Caco-2 (cell line): ENCODE results near the gene SEMA4A. TPM values are rescaled to one million over a fixed set of nuclear protein-coding genes. Genes with fewer than 3 reads are reported as not detected.

Experiments
- BruUV-seq: library from RNA; stranded (reverse); fragments of 400-500 nt; replicated peaks from 2 replicates; lab custom pipeline; 2021; lab: Mats Ljungman, UMichigan
- CTCF ChIA-PET: fragments of 300-600 bp; sonication (Branson Sonifier 250); formaldehyde crosslinking; loops from one replicate; lab custom pipeline; 2022; ENCODE audit warnings: antibody characterized with exemption; lab: Charles Lee
- POLR2A ChIA-PET: fragments of 300-600 bp; sonication (Branson Sonifier 250); formaldehyde crosslinking; loops from one replicate; lab custom pipeline; 2022; ENCODE audit warnings: antibody characterized with exemption; lab: Charles Lee
- DNase-seq, 2 experiments: peaks; one replicate each; pipeline versions ENCODE4 v3.0.0 to v3.0.0-alpha.2; 2020 to 2022
- H3K27me3 ChIP-seq: replicated peaks from 2 replicates; pipeline ENCODE4 v1.6.0; 2011; ENCODE audit warnings: low read length; ENCODE audit not compliant: control insufficient read depth, insufficient read depth
- H3K36me3 ChIP-seq: 2 replicates; pipeline ENCODE4 v1.5.1; 2011; ENCODE audit warnings: low read length; ENCODE audit not compliant: control insufficient read depth, insufficient read depth
- H3K4me1 ChIP-seq: fragments of 250-450 bp; sonication (Bioruptor Pico); 2 replicates; pipeline ENCODE4 v1.5.1; 2020; ENCODE audit warnings: mild to moderate bottlenecking
- H3K4me3 ChIP-seq: 2 replicates; pipeline ENCODE4 v1.5.1; 2011; ENCODE audit warnings: low read depth, mild to moderate bottlenecking, control low read depth, low read length
- H3K9me3 ChIP-seq: fragments of 250-450 bp; sonication (Bioruptor Pico); 2 replicates; pipeline ENCODE4 v1.5.1; 2020; ENCODE audit warnings: mild to moderate bottlenecking, moderate library complexity
- H3K27ac Mint-ChIP-seq: one replicate; pipeline ENCODE4 v1.8.0; 2022; ENCODE audit warnings: mixed read lengths; ENCODE audit not compliant: unreplicated experiment
- H3K27me3 Mint-ChIP-seq: one replicate; pipeline ENCODE4 v1.8.0; 2022; ENCODE audit warnings: mixed read lengths; ENCODE audit not compliant: insufficient read depth, unreplicated experiment
- H3K36me3 Mint-ChIP-seq: one replicate; pipeline ENCODE4 v1.8.0; 2022; ENCODE audit warnings: mild to moderate bottlenecking, mixed read lengths; ENCODE audit not compliant: insufficient read depth, unreplicated experiment
- H3K4me1 Mint-ChIP-seq: one replicate; pipeline ENCODE4 v1.8.0; 2022; ENCODE audit warnings: low read depth, mixed read lengths; ENCODE audit not compliant: unreplicated experiment
- H3K4me3 Mint-ChIP-seq: one replicate; pipeline ENCODE4 v1.8.0; 2022; ENCODE audit warnings: mild to moderate bottlenecking, moderate library complexity, mixed read lengths; ENCODE audit not compliant: unreplicated experiment
- H3K9me3 Mint-ChIP-seq: one replicate; pipeline ENCODE4 v1.8.0; 2022; ENCODE audit warnings: mixed read lengths; ENCODE audit not compliant: unreplicated experiment
- intact Hi-C: fragments of 100-400 bp; cut with micrococcal nuclease; formaldehyde crosslinking; loops from one replicate; pipeline ENCODE4 v1.10.0; 2022; ENCODE audit not compliant: unreplicated experiment
- total RNA-seq: library from RNA; stranded (reverse); gene quantifications from 2 replicates; pipeline ENCODE4 v1.2.3, GENCODE V29; 2022
- TF ChIP-seq, protein P1 (sequence below), 2 experiments: fragments of 200-600 bp in 1 of 2; IDR thresholded peaks; 1 replicate in 1 of 2; 2 replicates in 1 of 2; pipeline versions ENCODE4 v1.5.1 to v1.8.0; 2011 to 2022; ENCODE audit warnings: antibody characterized with exemption in 1 of 2, control low read depth in 1 of 2, inconsistent platforms in 1 of 2, low read depth in 1 of 2, low read length in 1 of 2, mild to moderate bottlenecking in 1 of 2, moderate library complexity in 1 of 2; ENCODE audit not compliant: insufficient read depth in 1 of 2, severe bottlenecking in 1 of 2, unreplicated experiment in 1 of 2

The SEMA4A gene
- total RNA-seq, 1 experiment from 2014 or later, result 0.52 TPM

GRCh38 chr1:156167536-156167935, 14.2 kb downstream of the SEMA4A start:
- H3K4me1 Mint-ChIP-seq, result no peaks in the 10 kb centered on the region
- intact Hi-C loops, result no loop called here
- ChIA-PET CTCF (no interaction called here), POLR2A (no interaction called here)
- no peaks in the 10 kb centered on the region for H3K36me3 Mint-ChIP-seq
- H3K36me3 ChIP-seq, result no peaks in the 10 kb centered on the region
- no peak overlapping the region for H3K4me3 ChIP-seq
- H3K4me1 ChIP-seq, result no peaks in the 10 kb centered on the region
- H3K9me3 Mint-ChIP-seq, result peaks cover 6% of the 10 kb centered on the region
- H3K27me3 Mint-ChIP-seq, result no peaks in the 10 kb centered on the region
- peaks cover 2% of the 10 kb centered on the region; the same call in 1 of the 2 replicates for H3K9me3 ChIP-seq
- BruUV-seq, result no TSS peak
- DNase-seq, result no peak
- TF ChIP-seq, protein P1, sequence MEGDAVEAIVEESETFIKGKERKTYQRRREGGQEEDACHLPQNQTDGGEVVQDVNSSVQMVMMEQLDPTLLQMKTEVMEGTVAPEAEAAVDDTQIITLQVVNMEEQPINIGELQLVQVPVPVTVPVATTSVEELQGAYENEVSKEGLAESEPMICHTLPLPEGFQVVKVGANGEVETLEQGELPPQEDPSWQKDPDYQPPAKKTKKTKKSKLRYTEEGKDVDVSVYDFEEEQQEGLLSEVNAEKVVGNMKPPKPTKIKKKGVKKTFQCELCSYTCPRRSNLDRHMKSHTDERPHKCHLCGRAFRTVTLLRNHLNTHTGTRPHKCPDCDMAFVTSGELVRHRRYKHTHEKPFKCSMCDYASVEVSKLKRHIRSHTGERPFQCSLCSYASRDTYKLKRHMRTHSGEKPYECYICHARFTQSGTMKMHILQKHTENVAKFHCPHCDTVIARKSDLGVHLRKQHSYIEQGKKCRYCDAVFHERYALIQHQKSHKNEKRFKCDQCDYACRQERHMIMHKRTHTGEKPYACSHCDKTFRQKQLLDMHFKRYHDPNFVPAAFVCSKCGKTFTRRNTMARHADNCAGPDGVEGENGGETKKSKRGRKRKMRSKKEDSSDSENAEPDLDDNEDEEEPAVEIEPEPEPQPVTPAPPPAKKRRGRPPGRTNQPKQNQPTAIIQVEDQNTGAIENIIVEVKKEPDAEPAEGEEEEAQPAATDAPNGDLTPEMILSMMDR (IDR thresholded peaks at IDR 0.05; ENCODE audit: insufficient read depth in 1 of 2, low read depth in 1 of 2, low read length in 1 of 2, severe bottlenecking in 1 of 2, unreplicated experiment in 1 of 2), result no peak
- H3K4me3 Mint-ChIP-seq, result no peak overlapping the region
- no peak overlapping the region for H3K27ac Mint-ChIP-seq
- no peaks in the 10 kb centered on the region for H3K27me3 ChIP-seq

GRCh38 chr1:156172696-156173470, 19.5 kb downstream of the SEMA4A start:
- peaks cover 7% of the 10 kb centered on the region for H3K4me1 ChIP-seq
- H3K4me3 ChIP-seq, result no peak overlapping the region
- DNase-seq, result no peak
- H3K4me1 Mint-ChIP-seq, result peaks cover 17% of the 10 kb centered on the region
- H3K36me3 Mint-ChIP-seq, result no peaks in the 10 kb centered on the region
- no peaks in the 10 kb centered on the region for H3K9me3 ChIP-seq
- TF ChIP-seq, protein P1 (IDR thresholded peaks at IDR 0.05; ENCODE audit: insufficient read depth in 1 of 2, low read depth in 1 of 2, low read length in 1 of 2, severe bottlenecking in 1 of 2, unreplicated experiment in 1 of 2), result no peak
- H3K27me3 Mint-ChIP-seq, result no peaks in the 10 kb centered on the region
- no peaks in the 10 kb centered on the region for H3K9me3 Mint-ChIP-seq
- BruUV-seq, result no TSS peak
- no peaks in the 10 kb centered on the region for H3K27me3 ChIP-seq
- ChIA-PET POLR2A (interaction anchor here (0.6 kb wide), 1 partner anchor 27 kb away, joined by 3 read pairs; no protein-coding TSS in a partner anchor), CTCF (interaction anchor here (1.1 to 1.3 kb wide), 2 partner anchors 21 to 52 kb away, joined by 3 read pairs; partner anchors contain the start of gene SLC25A44)
- intact Hi-C loops, result no loop called here
- no peak overlapping the region for H3K4me3 Mint-ChIP-seq
- no peak overlapping the region for H3K27ac Mint-ChIP-seq
- H3K36me3 ChIP-seq, result no peaks in the 10 kb centered on the region

GRCh38 chr1:156176610-156177210, 23.3 kb downstream of the SEMA4A start:
- H3K4me1 Mint-ChIP-seq, result peaks cover 27% of the 10 kb centered on the region
- ChIA-PET POLR2A (interaction anchor here (0.5 kb wide), 1 partner anchor 49 kb away, joined by 11 read pairs; no protein-coding TSS in a partner anchor), CTCF (interaction anchor here (1.9 kb wide), 1 partner anchor 48 kb away, joined by 5 read pairs; no protein-coding TSS in a partner anchor)
- TF ChIP-seq, protein P1 (IDR thresholded peaks at IDR 0.05; ENCODE audit: insufficient read depth in 1 of 2, low read depth in 1 of 2, low read length in 1 of 2, severe bottlenecking in 1 of 2, unreplicated experiment in 1 of 2), result no peak
- H3K27me3 Mint-ChIP-seq, result no peaks in the 10 kb centered on the region
- Histone ChIP-seq H3K27me3 (no peaks in the 10 kb centered on the region), H3K4me1 (peaks cover 38% of the 10 kb centered on the region), H3K4me3 (no peak overlapping the region), H3K9me3 (no peaks in the 10 kb centered on the region), H3K36me3 (no peaks in the 10 kb centered on the region)
- H3K4me3 Mint-ChIP-seq, result no peak overlapping the region
- no TSS peak for BruUV-seq
- no peaks in the 10 kb centered on the region for H3K9me3 Mint-ChIP-seq
- H3K27ac Mint-ChIP-seq, result peak overlapping the region; percentile 38
- intact Hi-C loops, result no loop called here
- no peak for DNase-seq
- H3K36me3 Mint-ChIP-seq, result peaks cover 9% of the 10 kb centered on the region
